Fibroblast of skin of right biceps (primary cell): ENCODE measurements around the gene CKAP4.

ENCODE experiments used
- DNase-seq: peaks from one replicate; pipeline ENCODE4 v3.0.0-alpha.2; 2013

CKAP4 gene

GRCh38 chr12:106195621-106196027 is 52.2 kb downstream of the CKAP4 start:
- DNase-seq, result peak; percentile 83

DNA sequence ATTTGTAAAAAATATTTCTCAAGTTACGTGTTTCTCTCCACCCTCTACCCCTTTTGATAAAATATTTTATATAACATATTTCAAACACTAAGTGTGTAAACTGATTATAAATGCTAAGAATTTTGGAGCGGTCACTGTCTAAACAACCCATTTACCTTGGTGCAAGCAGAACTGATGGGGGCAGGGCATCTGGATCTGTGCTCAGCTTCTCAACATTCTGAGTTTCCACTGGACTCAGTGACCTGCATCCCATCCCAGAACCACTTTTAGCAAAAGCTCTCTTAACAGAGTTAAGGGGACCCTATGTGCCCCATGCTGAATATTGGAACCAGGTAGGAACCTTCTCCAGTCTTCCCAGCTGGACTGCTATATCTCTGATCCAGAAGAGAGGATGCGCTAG is 53.5 kb downstream of the CKAP4 start:
- no peak for DNase-seq

GRCh38 chr12:106193394-106194215 is 54.2 kb downstream of the CKAP4 start:
- no peak for DNase-seq

DNA sequence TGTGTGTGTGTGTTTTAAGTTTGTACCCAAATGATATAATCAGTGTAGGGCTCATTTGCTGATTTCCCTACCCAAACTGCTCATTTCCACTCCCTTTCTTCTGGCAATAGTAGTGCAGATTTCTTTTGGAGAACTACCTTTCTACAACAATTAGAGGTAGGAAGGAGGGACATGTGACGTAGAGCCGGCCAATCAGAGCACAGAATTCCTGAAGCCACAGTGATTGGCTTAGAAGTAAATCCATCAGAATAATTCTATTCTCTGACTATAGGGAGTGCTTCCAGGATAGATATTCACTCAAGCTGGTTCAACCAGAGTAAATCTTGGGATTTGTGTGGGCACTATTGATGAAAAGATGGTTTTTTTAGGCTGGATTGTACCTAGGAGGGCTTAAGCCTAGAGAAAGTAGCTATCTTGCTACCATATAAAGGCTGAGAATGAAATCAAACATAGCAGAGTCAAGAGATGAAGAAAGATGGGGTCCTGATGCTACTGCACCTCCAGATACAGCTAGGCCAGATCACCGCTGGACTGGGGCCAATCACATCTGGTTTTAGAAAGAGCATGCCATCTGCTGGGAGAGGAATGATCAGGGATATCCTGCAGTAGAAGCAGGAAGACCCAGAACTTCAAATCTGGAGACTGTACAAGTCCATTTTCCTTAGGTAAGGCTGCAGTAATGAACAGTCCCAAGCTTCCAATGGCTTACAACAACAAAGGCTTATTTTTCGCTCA is 55.0 kb downstream of the CKAP4 start:
- peak; percentile 26 for DNase-seq

- no peak for DNase-seq
Measured at GRCh38 chr12:106190581-106190980, 57.2 kb downstream of the CKAP4 start.

GRCh38 chr12:106189341-106189740 is 58.5 kb downstream of the CKAP4 start:
- DNase-seq, result no peak

- no peak for DNase-seq
Measured at GRCh38 chr12:106188256-106188655, 59.6 kb downstream of the CKAP4 start.
